Transverse colon (tissue), 4 donors: Measurements from ENCODE around the gene WWOX. TPM values are rescaled to one million over a fixed set of nuclear protein-coding genes. Genes with fewer than 3 reads are reported as not detected.

Experiments used
- DNase-seq: peaks from one replicate; pipeline ENCODE4 v3.0.0-alpha.2; 2019
- H3K27ac ChIP-seq, 4 donors: fragments of 200-600 bp; sonication (generic); 2 replicates each; pipeline ENCODE4 v1.5.1; 2016 to 2018; ENCODE audit warnings: inconsistent platforms in 4 of 4
- H3K27me3 ChIP-seq: fragments of 200-600 bp; sonication (generic); 2 replicates; pipeline ENCODE4 v1.5.1; 2017; ENCODE audit warnings: inconsistent platforms
- H3K36me3 ChIP-seq, 4 donors: fragments of 200-600 bp; sonication (generic); 2 replicates each; pipeline ENCODE4 v1.5.1; 2017 to 2019; ENCODE audit warnings: inconsistent platforms in 4 of 4
- H3K4me1 ChIP-seq, 4 donors: fragments of 200-600 bp; sonication (generic); 2 replicates each; pipeline ENCODE4 v1.5.1; 2017 to 2020; ENCODE audit warnings: inconsistent platforms in 4 of 4
- H3K4me3 ChIP-seq, 4 donors: fragments of 200-600 bp; sonication (generic); 1 replicate in 1 of 4; 2 replicates in 3 of 4; pipeline versions ENCODE4 v1.5.1 to v1.6.1; 2017 to 2019; ENCODE audit warnings: inconsistent platforms in 4 of 4
- H3K9me3 ChIP-seq, 2 donors: fragments of 200-600 bp; sonication (generic); 2 replicates each; pipeline ENCODE4 v1.5.1; 2017 to 2019; ENCODE audit warnings: inconsistent platforms in 2 of 2
- EP300 ChIP-seq: sonication (generic); formaldehyde crosslinking; IDR thresholded peaks from one replicate; pipeline ENCODE4 v1.6.1; 2017; ENCODE audit warnings: antibody characterized with exemption, low read depth
- POLR2A ChIP-seq: fragments of 450-650 bp; IDR thresholded peaks from one replicate; pipeline ENCODE4 v1.6.1; 2016; ENCODE audit warnings: antibody characterized with exemption, mild to moderate bottlenecking, moderate library complexity
- POLR2AphosphoS5 ChIP-seq, 3 donors: sonication (generic); formaldehyde crosslinking; IDR thresholded peaks; one replicate each; pipeline ENCODE4 v1.6.1; 2016; ENCODE audit warnings: antibody characterized with exemption in 3 of 3
- WGBS, 2 donors: methylation state at CpG; one replicate each; pipeline ENCODE4 v1.1.5; 2018; ENCODE audit warnings: low coverage in 1 of 2; 5-methylcytosine and 5-hydroxymethylcytosine counted together
- in situ Hi-C, 4 donors: fragments of 200-750 bp; cut with MboI; loops; one replicate each; pipeline versions ENCODE4 v1.15.0 to v1.15.1; 2017; ENCODE audit warnings: low sequenced_read_pairs in 3 of 4, low pct_ligation_motif_present in 1 of 4, low pct_unique_long_range_greater_than_20kb in 1 of 4
- intact Hi-C: fragments of 100-400 bp; cut with DNase I; formaldehyde crosslinking; loops from one replicate; pipeline ENCODE4 v1.15.1; 2023; ENCODE audit warnings: low total_unique reads
- total RNA-seq, 4 donors: library from RNA; depleted of rRNA; stranded (reverse); fragments of >200 nt; gene quantifications; one replicate each; pipeline ENCODE4 v1.1.0, GENCODE V29; 2016
- TF ChIP-seq, protein P1 (sequence below), 5 experiments: fragments of 200-600 bp in 3 of 5; fragments of 450-650 bp in 2 of 5; sonication (generic) in 3 of 5; IDR thresholded peaks; 1 replicate in 2 of 5; 2 replicates in 3 of 5; pipeline ENCODE4 v1.5.1; 2016 to 2017; ENCODE audit warnings: antibody characterized with exemption in 5 of 5, inconsistent platforms in 3 of 5, mild to moderate bottlenecking in 2 of 5, moderate library complexity in 1 of 5

The WWOX gene
- total RNA-seq, 4 donors from 2014 or later = 11.2 to 53.8 (median 24.8) TPM

GRCh38 chr16:79204486-79204885 is 1105.0 kb downstream of the WWOX start:
- no peak for TF ChIP-seq POLR2AphosphoS5 (IDR thresholded peaks at IDR 0.05)
- TF ChIP-seq POLR2A = no peak
- TF ChIP-seq, protein P1, sequence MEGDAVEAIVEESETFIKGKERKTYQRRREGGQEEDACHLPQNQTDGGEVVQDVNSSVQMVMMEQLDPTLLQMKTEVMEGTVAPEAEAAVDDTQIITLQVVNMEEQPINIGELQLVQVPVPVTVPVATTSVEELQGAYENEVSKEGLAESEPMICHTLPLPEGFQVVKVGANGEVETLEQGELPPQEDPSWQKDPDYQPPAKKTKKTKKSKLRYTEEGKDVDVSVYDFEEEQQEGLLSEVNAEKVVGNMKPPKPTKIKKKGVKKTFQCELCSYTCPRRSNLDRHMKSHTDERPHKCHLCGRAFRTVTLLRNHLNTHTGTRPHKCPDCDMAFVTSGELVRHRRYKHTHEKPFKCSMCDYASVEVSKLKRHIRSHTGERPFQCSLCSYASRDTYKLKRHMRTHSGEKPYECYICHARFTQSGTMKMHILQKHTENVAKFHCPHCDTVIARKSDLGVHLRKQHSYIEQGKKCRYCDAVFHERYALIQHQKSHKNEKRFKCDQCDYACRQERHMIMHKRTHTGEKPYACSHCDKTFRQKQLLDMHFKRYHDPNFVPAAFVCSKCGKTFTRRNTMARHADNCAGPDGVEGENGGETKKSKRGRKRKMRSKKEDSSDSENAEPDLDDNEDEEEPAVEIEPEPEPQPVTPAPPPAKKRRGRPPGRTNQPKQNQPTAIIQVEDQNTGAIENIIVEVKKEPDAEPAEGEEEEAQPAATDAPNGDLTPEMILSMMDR (IDR thresholded peaks at IDR 0.05) = no peak
- TF ChIP-seq EP300 = no peak
- Histone ChIP-seq H3K9me3 (no peaks in the 10 kb centered on the region), H3K27me3 (no peaks in the 10 kb centered on the region), H3K4me1 (no peaks in the 10 kb centered on the region), H3K36me3 (no peaks in the 10 kb centered on the region), H3K4me3 (no peak overlapping the region), H3K27ac (no peak overlapping the region)
- in situ Hi-C loops (no loop called here), intact Hi-C loops (no loop called here)
- no peak for DNase-seq
- WGBS, 2 donors = 89 to 100% methylated on average over 2 to 8 of the region's 8 CpGs

DNA sequence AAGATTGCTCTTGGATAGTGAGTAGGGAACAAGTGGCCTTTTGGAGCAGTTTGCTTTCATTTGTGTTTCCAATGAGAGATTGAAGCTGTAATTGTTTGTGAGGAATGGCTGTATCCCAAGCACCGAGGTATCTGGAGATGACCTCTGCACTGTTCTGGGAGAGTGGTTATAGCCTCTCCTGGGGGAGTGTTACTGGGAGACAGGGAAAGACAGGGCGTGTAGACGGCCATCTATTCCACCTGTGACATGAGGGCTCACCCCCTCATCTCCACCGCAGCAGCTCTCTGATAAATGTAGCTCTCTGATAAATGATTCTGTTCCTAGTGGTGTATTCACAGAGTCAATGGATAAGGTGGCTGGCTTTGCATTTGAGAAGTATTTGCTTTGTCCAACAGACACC is 1107.4 kb downstream of the WWOX start:
- Histone ChIP-seq H3K27me3 (no peaks in the 10 kb centered on the region), H3K27ac (no peak overlapping the region), H3K4me3 (no peak overlapping the region), H3K4me1 (no peaks in the 10 kb centered on the region), H3K9me3 (no peaks in the 10 kb centered on the region), H3K36me3 (no peaks in the 10 kb centered on the region)
- intact Hi-C loops = no loop called here
- 80 to 83% methylated on average over 1 to 4 of the region's 4 CpGs for WGBS, 2 donors
- no peak for TF ChIP-seq EP300
- TF ChIP-seq POLR2AphosphoS5 (IDR thresholded peaks at IDR 0.05) = no peak
- TF ChIP-seq POLR2A = no peak
- TF ChIP-seq, protein P1 (IDR thresholded peaks at IDR 0.05) = no peak
- no peak for DNase-seq
- in situ Hi-C loops = no loop called here

- H3K36me3 ChIP-seq = no peaks in the 10 kb centered on the region
- no peak overlapping the region for H3K27ac ChIP-seq
- H3K4me3 ChIP-seq = no peak overlapping the region
- TF ChIP-seq, protein P1 (IDR thresholded peaks at IDR 0.05) = no peak
- TF ChIP-seq POLR2A (no peak), POLR2AphosphoS5 (IDR thresholded peaks at IDR 0.05) (no peak), EP300 (no peak)
- in situ Hi-C loops (no loop called here), intact Hi-C loops (no loop called here)
- WGBS, 2 donors = 68 to 76% methylated on average over 7 of the region's 7 CpGs
- no peaks in the 10 kb centered on the region for H3K27me3 ChIP-seq
- no peaks in the 10 kb centered on the region for H3K9me3 ChIP-seq
- DNase-seq = no peak
- no peaks in the 10 kb centered on the region for H3K4me1 ChIP-seq
These were observed 1109.9 kb downstream of the WWOX start for GRCh38 chr16:79209308-79209707.

DNA sequence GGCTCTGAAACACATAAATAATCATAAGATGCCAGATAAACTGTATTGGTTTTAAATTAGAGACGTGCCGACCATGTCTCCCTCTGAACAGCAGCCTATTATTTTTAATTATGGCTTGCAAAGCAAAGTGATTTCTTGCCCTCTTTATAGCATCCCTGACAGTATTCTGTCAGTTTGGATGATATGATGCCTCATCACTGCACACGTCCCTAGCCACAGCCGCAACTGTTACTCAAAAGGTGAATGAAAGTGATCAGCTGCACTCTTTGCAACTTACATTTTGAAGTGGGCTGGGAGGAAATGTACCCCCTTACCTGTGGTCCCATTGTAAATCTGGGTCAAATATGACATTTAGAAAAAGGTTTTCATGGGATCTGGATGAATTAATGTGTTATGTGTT is 1111.2 kb downstream of the WWOX start:
- intact Hi-C loops = no loop called here
- no peaks in the 10 kb centered on the region for H3K9me3 ChIP-seq
- TF ChIP-seq EP300 (no peak), POLR2AphosphoS5 (IDR thresholded peaks at IDR 0.05) (no peak), POLR2A (no peak)
- TF ChIP-seq, protein P1 (IDR thresholded peaks at IDR 0.05) = no peak
- H3K4me3 ChIP-seq = no peak overlapping the region
- in situ Hi-C loops = no loop called here
- no peaks in the 10 kb centered on the region for H3K27me3 ChIP-seq
- no peak for DNase-seq
- no peaks in the 10 kb centered on the region for H3K36me3 ChIP-seq
- no peaks in the 10 kb centered on the region for H3K4me1 ChIP-seq
- H3K27ac ChIP-seq = no peak overlapping the region
- WGBS, 2 donors = 76 to 79% methylated on average over 3 to 4 of the region's 4 CpGs
